IMR-90 (cell line): ENCODE measurements around the gene ACSF2. TPM values are rescaled to one million over a fixed set of nuclear protein-coding genes. Genes with fewer than 3 reads are reported as not detected.

Source experiments
- ATAC-seq: fragments of 200-7000 bp; cut with Tn5 transposase; 2 replicates; pipeline ENCODE4 v1.9.1; 2020; ENCODE audit warnings: low read depth, mild to moderate bottlenecking, moderate library complexity
- BruUV-seq: library from RNA; stranded (reverse); fragments of 400-500 nt; replicated peaks from 2 replicates; lab custom pipeline; 2021; lab: Mats Ljungman, UMichigan
- CTCF ChIA-PET: fragments of 300-600 bp; formaldehyde crosslinking; extraction: SDS; loops from one replicate; lab custom pipeline; 2021; ENCODE audit warnings: antibody characterized with exemption; lab: Yijun Ruan, JAX
- POLR2A ChIA-PET: fragments of 300-600 bp; sonication (Branson Sonifier 250); formaldehyde crosslinking; loops from one replicate; lab custom pipeline; 2022; ENCODE audit warnings: antibody characterized with exemption; ENCODE audit not compliant: unreplicated experiment; lab: Charles Lee
- DNase-seq: peaks from one replicate; pipeline ENCODE4 v3.0.0; 2013
- H2AFZ ChIP-seq: replicated peaks from 2 replicates; pipeline ENCODE3; 2013; ENCODE audit warnings: low read length, mild to moderate bottlenecking; ENCODE audit not compliant: poor library complexity
- H2AK5ac ChIP-seq: 2 replicates; pipeline ENCODE4 v1.6.1; 2013; ENCODE audit warnings: low read depth, low read length, inconsistent platforms
- H2AK9ac ChIP-seq: replicated peaks from 2 replicates; pipeline ENCODE3; 2013; ENCODE audit warnings: mild to moderate bottlenecking, low read depth, low read length, moderate library complexity; ENCODE audit not compliant: poor library complexity
- H2BK120ac ChIP-seq: 2 replicates; pipeline ENCODE4 v1.6.1; 2013; ENCODE audit warnings: low read depth, low read length, inconsistent platforms
- H2BK15ac ChIP-seq: 3 replicates; pipeline ENCODE4 v1.6.1; 2013; ENCODE audit warnings: low read depth, low read length, inconsistent platforms
- H2BK20ac ChIP-seq: 2 replicates; pipeline ENCODE4 v1.6.1; 2013; ENCODE audit warnings: low read depth, mild to moderate bottlenecking, inconsistent platforms, low read length, moderate library complexity
- H2BK5ac ChIP-seq: 2 replicates; pipeline ENCODE4 v1.6.1; 2013; ENCODE audit warnings: mild to moderate bottlenecking, low read depth, low read length, inconsistent platforms; ENCODE audit not compliant: poor library complexity, severe bottlenecking
- H3K14ac ChIP-seq: replicated peaks from 2 replicates; pipeline ENCODE4 v1.6.1; 2013; ENCODE audit warnings: low read depth, low read length, inconsistent platforms
- H3K18ac ChIP-seq: 2 replicates; pipeline ENCODE4 v1.6.1; 2013; ENCODE audit warnings: low read depth, low read length, control low read depth
- H3K23ac ChIP-seq: 2 replicates; pipeline ENCODE4 v1.6.1; 2013; ENCODE audit warnings: low read depth, low read length, inconsistent platforms
- H3K27ac ChIP-seq: 2 replicates; pipeline ENCODE4 v1.5.1; 2013; ENCODE audit warnings: mild to moderate bottlenecking, control low read depth, low read length; ENCODE audit not compliant: insufficient read depth
- H3K27me3 ChIP-seq: 2 replicates; pipeline ENCODE4 v1.6.1; 2013; ENCODE audit warnings: low read length; ENCODE audit not compliant: control insufficient read depth, insufficient read depth
- H3K36me3 ChIP-seq: 2 replicates; pipeline ENCODE4 v1.6.1; 2013; ENCODE audit warnings: low read length, mixed read lengths; ENCODE audit not compliant: control insufficient read depth, insufficient read depth
- H3K4ac ChIP-seq: 2 replicates; pipeline ENCODE4 v1.6.1; 2013; ENCODE audit warnings: low read depth, low read length, inconsistent platforms
- H3K4me1 ChIP-seq: 2 replicates; pipeline ENCODE4 v1.6.1; 2013; ENCODE audit warnings: low read length, mixed read lengths; ENCODE audit not compliant: control insufficient read depth, insufficient read depth
- H3K4me2 ChIP-seq: 2 replicates; pipeline ENCODE4 v1.6.1; 2013; ENCODE audit warnings: low read depth, mild to moderate bottlenecking, control low read depth, low read length, moderate library complexity
- H3K4me3 ChIP-seq: 2 replicates; pipeline ENCODE4 v1.5.1; 2013; ENCODE audit warnings: low read depth, mild to moderate bottlenecking, control low read depth, low read length, moderate library complexity; ENCODE audit not compliant: insufficient read depth
- H3K56ac ChIP-seq: 2 replicates; pipeline ENCODE4 v1.6.1; 2013; ENCODE audit warnings: low read length, inconsistent platforms; ENCODE audit not compliant: insufficient read depth; ENCODE audit errors: extremely low read depth
- H3K79me1 ChIP-seq, 2 experiments: 2 replicates each; pipeline ENCODE4 v1.6.1; 2013; ENCODE audit warnings: low read length in 2 of 2, inconsistent platforms in 1 of 2, low read depth in 1 of 2
- H3K9ac ChIP-seq: 2 replicates; pipeline ENCODE4 v1.6.1; 2013; ENCODE audit warnings: low read depth, low read length, control low read depth
- H3K9me1 ChIP-seq: 2 replicates; pipeline ENCODE4 v1.6.1; 2013; ENCODE audit warnings: low read length, inconsistent platforms; ENCODE audit not compliant: insufficient read depth
- H3K9me3 ChIP-seq: 2 replicates; pipeline ENCODE4 v1.6.1; 2013; ENCODE audit warnings: low read length; ENCODE audit not compliant: control insufficient read depth, insufficient read depth
- H4K20me1 ChIP-seq: 2 replicates; pipeline ENCODE4 v1.6.1; 2013; ENCODE audit warnings: low read length, inconsistent platforms; ENCODE audit not compliant: insufficient read depth
- H4K5ac ChIP-seq: 2 replicates; pipeline ENCODE4 v1.6.1; 2013; ENCODE audit warnings: mild to moderate bottlenecking, low read depth, low read length, control low read depth
- H4K8ac ChIP-seq, 2 experiments: 2 replicates each; pipeline ENCODE4 v1.6.1; 2013; ENCODE audit warnings: low read depth in 2 of 2, low read length in 2 of 2, control low read depth in 1 of 2, inconsistent platforms in 1 of 2
- H4K91ac ChIP-seq: 2 replicates; pipeline ENCODE4 v1.6.1; 2013; ENCODE audit warnings: low read depth, low read length, inconsistent platforms; ENCODE audit not compliant: insufficient read depth
- CHD1 ChIP-seq: IDR thresholded peaks from 2 replicates; pipeline ENCODE4 v1.6.1; 2012; ENCODE audit warnings: low read depth, low read length, improper control_type of control experiment
- ELK1 ChIP-seq: fragments of 150-350 bp; IDR thresholded peaks from 2 replicates; pipeline ENCODE4 v1.6.1; 2016; ENCODE audit warnings: low read depth, mild to moderate bottlenecking, low read length, moderate library complexity, borderline replicate concordance
- FOS ChIP-seq: fragments of 150-350 bp; IDR thresholded peaks from 2 replicates; pipeline ENCODE4 v1.6.1; 2016; ENCODE audit warnings: low read depth, low read length
- MAFK ChIP-seq: IDR thresholded peaks from 2 replicates; pipeline ENCODE4 v1.6.1; 2012; ENCODE audit warnings: low read depth, low read length, improper control_type of control experiment
- MXI1 ChIP-seq: IDR thresholded peaks from 2 replicates; pipeline ENCODE4 v1.6.1; 2012; ENCODE audit warnings: low read depth, mild to moderate bottlenecking, low read length, moderate library complexity, borderline replicate concordance
- NFE2L2 ChIP-seq: fragments of 150-350 bp; IDR thresholded peaks from 2 replicates; pipeline ENCODE4 v1.6.1; 2016; ENCODE audit warnings: low read depth, mild to moderate bottlenecking, low read length
- POLR2A ChIP-seq: IDR thresholded peaks from 2 replicates; pipeline ENCODE4 v1.6.1; 2012; ENCODE audit warnings: mild to moderate bottlenecking, low read depth, low read length
- RCOR1 ChIP-seq: IDR thresholded peaks from 2 replicates; pipeline ENCODE4 v1.6.1; 2012; ENCODE audit warnings: mild to moderate bottlenecking, low read length, improper control_type of control experiment; ENCODE audit not compliant: insufficient replicate concordance
- RFX5 ChIP-seq: IDR thresholded peaks from 2 replicates; pipeline ENCODE4 v1.8.0; 2012; ENCODE audit warnings: low read depth, mild to moderate bottlenecking, low read length, moderate library complexity
- WGBS, 2 experiments: methylation state at CpG; one replicate each; pipeline versions ENCODE4 v1.1.5 to v1.1.7; 2013; ENCODE audit warnings: missing lambda C conversion rate in 2 of 2; ENCODE audit not compliant: insufficient read length in 1 of 2; ENCODE audit errors: extremely low coverage in 2 of 2; 5-methylcytosine and 5-hydroxymethylcytosine counted together
- dilution Hi-C: fragments of 300-500 bp; cut with HindIII; formaldehyde crosslinking; loops from one replicate; pipeline ENCODE4 v1.14.3; 2018; ENCODE audit warnings: low sequenced_read_pairs; ENCODE audit not compliant: unreplicated experiment
- in situ Hi-C: fragments of 300-500 bp; cut with MboI; formaldehyde crosslinking; loops from 3 replicates; pipeline ENCODE4 v1.14.3; 2019; ENCODE audit warnings: low sequenced_read_pairs, inconsistent platforms, mixed read lengths
- intact Hi-C: fragments of 100-400 bp; cut with micrococcal nuclease; formaldehyde crosslinking; loops from 2 replicates; pipeline ENCODE4 v1.10.0; 2022
- polyA plus RNA-seq, 3 experiments: library from polyadenylated mRNA; depleted of rRNA; stranded (reverse); fragments of >200 nt; gene quantifications; 2 replicates each; pipeline ENCODE4 v1.2.3, GENCODE V29; 2012; ENCODE audit warnings: low replicate concordance in 1 of 3
- total RNA-seq: library from RNA; depleted of rRNA; stranded (reverse); fragments of >200 nt; gene quantifications from 2 replicates; pipeline ENCODE4 v1.2.3, GENCODE V29; 2012

ACSF2 gene
- total and polyA plus RNA-seq, 2 of the 4 experiments (the other 2 are of a cell fraction): 18.5 to 27.2 TPM

GRCh38 chr17:50407921-50408320 lies 18.1 kb upstream of the ACSF2 start:
- H3K79me1 ChIP-seq: no peaks in the 10 kb centered on the region
- DNase-seq (no peak), ATAC-seq (no peak)
- no peak overlapping the region for H3K18ac ChIP-seq
- dilution Hi-C loops (no loop called here), intact Hi-C loops (no loop called here), in situ Hi-C loops (no loop called here)
- H4K91ac ChIP-seq: no peak overlapping the region
- H3K4me3 ChIP-seq: no peak overlapping the region
- H2BK120ac ChIP-seq: no peak overlapping the region
- H2AK9ac ChIP-seq: no peak overlapping the region
- H2AFZ ChIP-seq: no peak overlapping the region
- H3K9me3 ChIP-seq: no peaks in the 10 kb centered on the region
- TF ChIP-seq POLR2A (no peak), FOS (no peak), RFX5 (no peak), MAFK (no peak), ELK1 (no peak), RCOR1 (no peak), MXI1 (no peak), NFE2L2 (no peak), CHD1 (no peak)
- no TSS peak for BruUV-seq
- H3K27me3 ChIP-seq: peaks cover 30% of the 10 kb centered on the region
- H3K23ac ChIP-seq: no peak overlapping the region
- H4K8ac ChIP-seq: no peak overlapping the region
- POLR2A ChIA-PET: no interaction called here
- H3K56ac ChIP-seq: no peak overlapping the region
- H3K4me1 ChIP-seq: no peaks in the 10 kb centered on the region
- no peaks in the 10 kb centered on the region for H3K9me1 ChIP-seq
- H2BK5ac ChIP-seq: no peak overlapping the region
- CTCF ChIA-PET: no interaction called here
- H3K9ac ChIP-seq: no peak overlapping the region
- no CpG with 5 or more reads among the region's 4 CpGs for WGBS, 2 experiments
- no peak overlapping the region for H3K4ac ChIP-seq
- no peak overlapping the region for H2BK15ac ChIP-seq
- no peak overlapping the region for H3K14ac ChIP-seq
- no peaks in the 10 kb centered on the region for H3K36me3 ChIP-seq
- no peak overlapping the region for H3K27ac ChIP-seq
- no peak overlapping the region for H3K4me2 ChIP-seq
- no peaks in the 10 kb centered on the region for H4K20me1 ChIP-seq
- no peak overlapping the region for H4K5ac ChIP-seq
- H2BK20ac ChIP-seq: no peak overlapping the region
- no peak overlapping the region for H2AK5ac ChIP-seq
